ENCODE results near the gene TCF7L2. TPM values are rescaled to one million over a fixed set of nuclear protein-coding genes. Genes with fewer than 3 reads are reported as not detected.
A peak's percentile ranks its signal among the peaks of the same experiment; 100 is the strongest.

The TCF7L2 gene
- total RNA-seq, 6 experiments from 2014 or later: 14.6 to 18.1 (median 16.2) TPM

- peaks cover 59% of the 10 kb centered on the region for H3K4me1 Mint-ChIP-seq (ENCODE audit: low read depth)
- TF ChIP-seq CTCF (IDR thresholded peaks at IDR 0.05): no peak
- H3K9me3 Mint-ChIP-seq: no peaks in the 10 kb centered on the region
- no peak overlapping the region for H3K4me3 Mint-ChIP-seq
- H3K36me3 Mint-ChIP-seq (ENCODE audit: low read depth): peaks cover 11% of the 10 kb centered on the region
- no peak overlapping the region for H3K27ac Mint-ChIP-seq
- H3K27me3 Mint-ChIP-seq (ENCODE audit: insufficient read depth): no peaks in the 10 kb centered on the region; the same call in 1 of the 2 replicates
- DNase-seq: no peak
Measured at GRCh38 chr10:113003052-113003451, 53.0 kb downstream of the TCF7L2 start.

- Mint-ChIP-seq H3K36me3 (ENCODE audit: low read depth) (peaks cover 15% of the 10 kb centered on the region), H3K4me1 (ENCODE audit: low read depth) (peaks cover 55% of the 10 kb centered on the region), H3K27me3 (ENCODE audit: insufficient read depth) (no peaks in the 10 kb centered on the region; the same call in 1 of the 2 replicates), H3K27ac (no peak overlapping the region), H3K9me3 (no peaks in the 10 kb centered on the region), H3K4me3 (no peak overlapping the region)
- TF ChIP-seq CTCF (IDR thresholded peaks at IDR 0.05): no peak
- no peak for DNase-seq
Measured at GRCh38 chr10:113004069-113004618, 54.1 kb downstream of the TCF7L2 start.

- DNase-seq: no peak
- no peaks in the 10 kb centered on the region for H3K9me3 Mint-ChIP-seq
- peaks cover 49% of the 10 kb centered on the region for H3K4me1 Mint-ChIP-seq (ENCODE audit: low read depth)
- no peaks in the 10 kb centered on the region; the same call in 1 of the 2 replicates for H3K27me3 Mint-ChIP-seq (ENCODE audit: insufficient read depth)
- peaks cover 26% of the 10 kb centered on the region for H3K36me3 Mint-ChIP-seq (ENCODE audit: low read depth)
- H3K27ac Mint-ChIP-seq: no peak overlapping the region
- no peak overlapping the region for H3K4me3 Mint-ChIP-seq
- TF ChIP-seq CTCF (IDR thresholded peaks at IDR 0.05): no peak
Measured at GRCh38 chr10:113005380-113005779, 55.3 kb downstream of the TCF7L2 start.

GRCh38 chr10:113006656-113007342 lies 56.8 kb downstream of the TCF7L2 start:
- H3K4me1 Mint-ChIP-seq (ENCODE audit: low read depth): peaks cover 38% of the 10 kb centered on the region
- peaks cover 30% of the 10 kb centered on the region for H3K36me3 Mint-ChIP-seq (ENCODE audit: low read depth)
- no peak overlapping the region for H3K27ac Mint-ChIP-seq
- no peak overlapping the region for H3K4me3 Mint-ChIP-seq
- no peak for TF ChIP-seq CTCF (IDR thresholded peaks at IDR 0.05)
- no peak for DNase-seq
- peaks cover 2% of the 10 kb centered on the region for H3K27me3 Mint-ChIP-seq (ENCODE audit: insufficient read depth)
- H3K9me3 Mint-ChIP-seq: no peaks in the 10 kb centered on the region

- Mint-ChIP-seq H3K9me3 (no peaks in the 10 kb centered on the region), H3K36me3 (ENCODE audit: low read depth) (peaks cover 30% of the 10 kb centered on the region), H3K27me3 (ENCODE audit: insufficient read depth) (peaks cover 2% of the 10 kb centered on the region), H3K4me1 (ENCODE audit: low read depth) (peaks cover 32% of the 10 kb centered on the region), H3K4me3 (peak overlapping the region; percentile 84; the same call in 1 of the 2 replicates), H3K27ac (no peak overlapping the region; the same call in 1 of the 2 replicates)
- TF ChIP-seq CTCF (IDR thresholded peaks at IDR 0.05): no peak
- DNase-seq: no peak
Measured at GRCh38 chr10:113007343-113007771, 57.3 kb downstream of the TCF7L2 start.

Data from HFFc6 (cell line).